Measurements from ENCODE around the gene ID2.

The ID2 gene

DNA sequence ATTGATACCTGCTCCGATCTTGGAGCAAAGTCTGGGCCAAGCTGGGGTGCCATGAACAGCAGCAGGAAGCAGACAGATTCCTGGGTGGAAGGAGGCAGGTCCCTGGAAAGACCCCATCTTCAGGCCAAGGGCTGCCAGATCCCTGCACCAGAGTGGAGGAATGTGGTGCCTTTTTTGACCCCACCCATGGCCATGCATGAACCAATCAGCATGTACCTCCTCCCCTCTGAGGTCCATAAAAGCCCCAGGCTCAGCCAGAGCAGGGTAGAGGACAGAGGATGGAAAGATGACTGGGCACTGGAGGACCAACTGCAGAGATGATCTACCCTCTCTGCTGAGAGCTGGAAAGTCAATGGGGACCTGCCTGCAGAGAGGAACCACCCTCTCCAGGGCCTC is 34.4 kb upstream of the ID2 start:
- DNase-seq (ENCODE audit: low read depth in 2 of 2): no peak

DNA sequence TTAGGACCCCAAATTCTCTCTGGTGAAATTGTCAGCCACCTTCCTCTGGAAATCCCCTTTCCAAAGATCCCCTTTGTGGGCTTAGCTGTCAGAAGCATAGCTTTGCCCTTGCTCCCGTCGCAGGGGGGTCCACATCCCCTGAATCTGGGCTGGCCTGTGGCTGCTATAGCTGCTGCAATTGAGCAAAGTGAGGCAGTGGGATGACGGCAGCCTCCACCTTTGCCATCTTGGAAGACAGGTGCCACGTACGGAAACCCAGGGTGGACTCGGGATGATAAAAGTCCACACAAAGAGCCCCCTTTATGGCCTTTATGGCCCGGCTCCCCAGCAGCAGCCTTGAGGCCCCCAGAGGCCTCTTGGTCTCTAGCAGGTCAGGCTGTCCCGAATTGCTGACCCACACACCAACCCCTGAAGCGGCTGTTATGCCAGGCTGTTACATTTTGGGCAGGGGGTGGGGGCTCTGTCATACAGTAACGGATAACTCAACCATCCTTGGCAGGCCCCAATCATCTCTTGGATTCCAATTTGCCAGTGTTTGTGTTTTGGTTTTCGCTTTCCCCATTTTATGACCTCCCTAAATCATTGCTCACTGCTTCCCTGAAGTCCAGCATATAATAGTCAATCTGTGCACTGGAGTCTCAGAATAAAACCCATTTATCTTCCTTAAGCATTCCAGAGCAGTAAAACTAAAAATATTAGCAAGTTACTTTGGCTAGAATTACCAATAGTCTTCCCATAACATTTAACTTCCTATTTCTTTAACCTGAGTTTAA is 33.2 kb upstream of the ID2 start:
- no peak for DNase-seq (ENCODE audit: low read depth in 2 of 2)

DNA sequence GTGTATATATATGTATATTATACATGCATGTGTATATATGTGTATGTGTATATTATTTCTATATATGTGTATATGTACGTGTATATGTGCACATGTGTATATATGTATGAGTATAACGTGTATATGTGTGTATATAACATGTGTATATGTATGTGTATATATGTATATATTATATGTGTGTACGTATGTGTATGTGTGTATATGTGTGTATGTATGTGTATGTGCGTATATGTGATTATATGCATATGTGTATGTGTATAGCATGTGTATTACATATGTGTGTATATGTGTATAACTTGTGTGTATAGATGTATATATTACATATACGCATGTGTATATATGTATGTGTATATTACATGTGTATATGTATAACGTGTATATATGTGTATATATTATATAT is 32.1 kb upstream of the ID2 start:
- DNase-seq (ENCODE audit: low read depth in 2 of 2): no peak

- no peak for DNase-seq (ENCODE audit: low read depth in 2 of 2)
These were observed 31.6 kb upstream of the ID2 start for GRCh38 chr2:8650256-8650655.

- no peak for DNase-seq (ENCODE audit: low read depth in 2 of 2)
These were observed 29.0 kb upstream of the ID2 start for GRCh38 chr2:8652774-8653426.

DNA sequence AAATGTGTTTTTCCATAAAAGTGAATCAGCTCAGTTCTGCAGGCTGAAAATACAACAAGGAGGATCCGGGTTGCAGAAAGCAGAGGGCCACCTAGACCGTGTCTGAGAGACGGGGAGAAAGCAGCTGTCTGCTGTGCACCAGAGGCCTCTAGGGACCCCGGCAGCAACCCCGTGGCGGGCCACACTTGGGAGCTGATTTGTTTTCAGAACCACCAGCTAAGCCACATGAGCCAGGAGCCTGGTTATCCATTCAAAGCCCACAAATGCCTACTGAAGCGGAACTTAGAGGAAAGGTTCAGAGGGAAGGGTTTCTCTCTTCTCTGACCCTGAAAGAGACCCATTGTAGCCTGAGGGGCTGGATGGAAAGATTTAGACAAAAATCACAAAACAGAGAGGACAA is 28.4 kb upstream of the ID2 start:
- no peak for DNase-seq (ENCODE audit: low read depth in 2 of 2)

- DNase-seq (ENCODE audit: low read depth in 2 of 2): no peak
These were observed 27.8 kb upstream of the ID2 start for GRCh38 chr2:8654041-8654440.

- no peak for DNase-seq (ENCODE audit: low read depth in 2 of 2)
These were observed 27.4 kb upstream of the ID2 start for GRCh38 chr2:8654483-8654882.

- DNase-seq (ENCODE audit: low read depth in 2 of 2): no peak
These were observed 25.7 kb upstream of the ID2 start for GRCh38 chr2:8656160-8656641.

- DNase-seq (ENCODE audit: low read depth in 2 of 2): no peak
These were observed 25.0 kb upstream of the ID2 start for GRCh38 chr2:8656811-8657210.

GRCh38 chr2:8657423-8658062 is 24.3 kb upstream of the ID2 start:
- DNase-seq (ENCODE audit: low read depth in 2 of 2): no peak

GRCh38 chr2:8658064-8658862 is 23.6 kb upstream of the ID2 start:
- DNase-seq (ENCODE audit: low read depth in 2 of 2): no peak

GRCh38 chr2:8659092-8659734 is 22.6 kb upstream of the ID2 start:
- no peak for DNase-seq (ENCODE audit: low read depth in 2 of 2)

GRCh38 chr2:8659735-8660492 is 21.9 kb upstream of the ID2 start:
- DNase-seq (ENCODE audit: low read depth in 2 of 2): no peak

DNA sequence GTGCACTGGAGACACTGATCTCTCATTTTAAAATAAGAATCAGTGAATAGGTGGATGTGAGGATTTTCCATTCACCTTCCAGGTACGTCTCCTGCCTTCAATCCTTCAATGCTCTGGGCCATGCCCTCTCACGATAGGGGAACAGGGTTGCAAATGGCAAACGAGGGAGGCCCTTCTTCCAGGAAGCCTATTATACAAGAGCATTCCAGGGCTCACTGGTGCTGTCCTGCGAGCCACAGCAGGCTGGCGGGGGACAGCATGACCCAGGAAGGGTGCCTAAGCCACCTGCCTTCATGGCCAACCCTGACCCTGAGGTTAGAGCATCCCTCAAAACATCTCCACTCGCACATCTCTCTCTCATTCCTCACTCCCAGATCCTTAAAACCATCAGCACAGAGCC is 20.6 kb upstream of the ID2 start:
- DNase-seq (ENCODE audit: low read depth in 2 of 2): no peak

DNA sequence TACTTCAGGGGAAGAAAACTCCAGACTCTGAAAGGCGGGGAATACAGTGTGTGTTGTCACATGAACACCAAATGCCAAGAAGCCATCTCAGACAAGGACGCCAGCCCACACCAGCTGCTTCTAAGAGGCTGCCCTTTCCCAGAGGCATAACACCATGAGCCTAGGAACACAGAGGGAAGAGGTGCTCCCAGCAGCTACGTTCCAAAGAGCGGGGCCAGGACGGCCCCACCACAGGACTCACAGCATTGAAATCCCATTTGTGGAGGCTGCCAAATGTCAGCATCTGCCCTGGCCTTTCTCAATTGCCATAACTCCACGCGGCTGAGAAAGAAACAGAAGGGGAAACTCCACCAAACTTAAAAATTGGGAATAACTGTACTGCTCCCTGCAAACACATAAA is 20.1 kb upstream of the ID2 start:
- no peak for DNase-seq (ENCODE audit: low read depth in 2 of 2)

- DNase-seq (ENCODE audit: low read depth in 2 of 2): no peak
These were observed 19.5 kb upstream of the ID2 start for GRCh38 chr2:8662239-8662879.

DNA sequence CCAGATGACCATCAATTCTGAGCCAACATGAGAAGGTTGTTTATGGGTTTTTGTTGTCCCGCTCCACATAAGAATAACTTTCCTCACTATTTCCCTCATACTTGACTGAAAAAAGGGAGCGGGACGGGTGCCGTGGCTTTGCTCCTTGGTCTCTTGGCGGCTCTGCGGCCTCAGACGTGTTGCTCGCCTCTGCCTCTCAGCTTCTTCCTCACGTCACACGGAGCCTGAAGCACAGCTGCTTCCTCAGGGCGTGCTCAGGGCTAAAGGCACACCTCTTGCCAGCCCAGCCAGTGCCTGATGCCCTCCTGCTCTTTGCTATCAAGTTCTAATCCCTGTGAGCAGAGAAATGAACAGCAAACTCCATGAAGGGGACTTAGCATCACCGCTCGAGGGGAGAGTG is 17.9 kb upstream of the ID2 start:
- DNase-seq (ENCODE audit: low read depth in 2 of 2): no peak

- no peak for DNase-seq (ENCODE audit: low read depth in 2 of 2)
These were observed 15.3 kb upstream of the ID2 start for GRCh38 chr2:8666581-8666980.

DNA sequence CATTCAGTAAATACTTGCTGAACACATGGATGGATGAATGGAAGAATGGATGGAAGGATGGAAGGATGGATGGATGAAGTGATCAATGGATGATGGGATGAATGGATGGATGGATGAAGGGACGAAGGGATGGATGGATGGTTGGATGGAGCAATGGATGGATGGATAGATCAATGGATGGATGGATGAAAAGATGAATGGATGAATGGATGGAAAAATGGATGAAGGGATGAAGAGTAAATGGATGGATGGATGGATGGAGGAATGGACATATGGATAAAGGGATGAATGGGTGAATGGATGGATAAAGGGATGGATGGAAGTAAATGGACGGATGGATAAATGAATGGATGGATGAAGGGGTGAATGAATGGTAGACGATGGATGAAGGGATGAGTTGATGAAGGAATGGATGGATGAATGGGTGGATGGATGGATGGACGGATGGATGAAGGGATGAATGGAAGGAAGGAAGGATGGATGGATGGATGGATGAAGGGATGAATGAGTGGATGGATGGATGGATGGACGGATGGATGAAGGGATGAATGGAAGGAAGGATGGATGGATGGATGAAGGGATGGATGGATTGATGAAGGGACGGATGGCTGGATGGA is 13.9 kb upstream of the ID2 start:
- no peak for DNase-seq (ENCODE audit: low read depth in 2 of 2)
